Measurements from ENCODE around the gene KLHL2. TPM values are rescaled to one million over a fixed set of nuclear protein-coding genes. Genes with fewer than 3 reads are reported as not detected.

The KLHL2 gene
- total and polyA plus RNA-seq, 9 of the 15 experiments (the other 6 are each of a cell fraction or from before 2014, with no cell fraction given): 2.5 to 11.3 (median 6.1) TPM

- TF ChIP-seq MNT (conservative IDR thresholded peaks at IDR 0.05): no peak
- TF ChIP-seq ARID4B (CRISPR knock-in tag; IDR thresholded peaks at IDR 0.05): no peak
- TF ChIP-seq, protein P1, sequence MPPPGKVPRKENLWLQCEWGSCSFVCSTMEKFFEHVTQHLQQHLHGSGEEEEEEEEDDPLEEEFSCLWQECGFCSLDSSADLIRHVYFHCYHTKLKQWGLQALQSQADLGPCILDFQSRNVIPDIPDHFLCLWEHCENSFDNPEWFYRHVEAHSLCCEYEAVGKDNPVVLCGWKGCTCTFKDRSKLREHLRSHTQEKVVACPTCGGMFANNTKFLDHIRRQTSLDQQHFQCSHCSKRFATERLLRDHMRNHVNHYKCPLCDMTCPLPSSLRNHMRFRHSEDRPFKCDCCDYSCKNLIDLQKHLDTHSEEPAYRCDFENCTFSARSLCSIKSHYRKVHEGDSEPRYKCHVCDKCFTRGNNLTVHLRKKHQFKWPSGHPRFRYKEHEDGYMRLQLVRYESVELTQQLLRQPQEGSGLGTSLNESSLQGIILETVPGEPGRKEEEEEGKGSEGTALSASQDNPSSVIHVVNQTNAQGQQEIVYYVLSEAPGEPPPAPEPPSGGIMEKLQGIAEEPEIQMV (tag; conservative IDR thresholded peaks at IDR 0.05; ENCODE audit: low read depth): no peak
- TF ChIP-seq POLR2G (IDR thresholded peaks at IDR 0.05; ENCODE audit: low read depth, low read length): no peak
- no peak for TF ChIP-seq CHCHD3 (CRISPR knock-in tag; IDR thresholded peaks at IDR 0.05)
These were observed 39.7 kb upstream of the KLHL2 start (continued) for GRCh38 chr4:165167650-165168049.
